HepG2 (cell line): Measurements from ENCODE around the gene SCMH1. TPM values are rescaled to one million over a fixed set of nuclear protein-coding genes. Genes with fewer than 3 reads are reported as not detected.
A peak's percentile ranks its signal among the peaks of the same experiment; 100 is the strongest.

Experiments
- ATAC-seq: fragments of 200-7000 bp; cut with Tn5 transposase; 3 replicates; pipeline ENCODE4 v1.9.1; 2020; ENCODE audit warnings: mild to moderate bottlenecking, moderate library complexity
- BruUV-seq: library from RNA; stranded (reverse); fragments of 400-500 nt; replicated peaks from 2 replicates; lab custom pipeline; 2021; lab: Mats Ljungman, UMichigan
- CTCF ChIA-PET: fragments of 300-600 bp; formaldehyde crosslinking; extraction: SDS; loops from one replicate; lab custom pipeline; 2021; ENCODE audit warnings: low total read pairs, inconsistent platforms, low intra/inter-chr PET ratio; lab: Yijun Ruan, JAX
- POLR2A ChIA-PET: fragments of 350-600 bp; sonication (Branson Sonifier 250); formaldehyde crosslinking; loops from one replicate; lab custom pipeline; 2020; ENCODE audit warnings: antibody characterized with exemption, inconsistent platforms; lab: Yijun Ruan, JAX
- DNase-seq: peaks from one replicate; pipeline ENCODE4 v3.0.0-alpha.2; 2015; ENCODE audit warnings: low spot score
- FAIRE-seq: peaks from 3 replicates; lab custom pipeline; 2011; peaks lifted over from hg19 to GRCh38; lab: Jason Lieb, UNC
- H2AFZ ChIP-seq: one replicate; pipeline ENCODE4 v1.6.1; 2011; ENCODE audit warnings: low read length, inconsistent platforms
- H3K27ac ChIP-seq: fragments of 300-600 bp; 3 replicates; pipeline ENCODE4 v1.8.0; 2011; ENCODE audit warnings: mixed run types, mild to moderate bottlenecking, mixed read lengths, low read length, inconsistent platforms; ENCODE audit not compliant: insufficient read depth; ENCODE audit errors: extremely low read length
- H3K27me3 ChIP-seq, 2 experiments: fragments of 200-600 bp in 1 of 2; 2 replicates in 1 of 2; 3 replicates in 1 of 2; pipeline versions ENCODE4 v1.6.0 to v1.8.0; 2011; ENCODE audit warnings: low read length in 2 of 2, mild to moderate bottlenecking in 2 of 2, moderate library complexity in 2 of 2, inconsistent platforms in 1 of 2; ENCODE audit not compliant: insufficient read depth in 2 of 2, control insufficient read depth in 1 of 2
- H3K36me3 ChIP-seq, 2 experiments: fragments of 200-600 bp in 1 of 2; replicated peaks in 1 of 2; 2 replicates in 1 of 2; 3 replicates in 1 of 2; pipeline versions ENCODE4 v1.5.1 to v1.8.0; 2011; ENCODE audit warnings: low read length in 2 of 2, inconsistent platforms in 1 of 2; ENCODE audit not compliant: insufficient read depth in 2 of 2, control insufficient read depth in 1 of 2
- H3K4me1 ChIP-seq: 2 replicates; pipeline ENCODE4 v1.5.1; 2012; ENCODE audit warnings: low read length, inconsistent platforms; ENCODE audit not compliant: insufficient read depth
- H3K4me2 ChIP-seq: 2 replicates; pipeline ENCODE4 v1.6.0; 2011; ENCODE audit warnings: low read depth, low read length, inconsistent platforms
- H3K4me3 ChIP-seq, 3 experiments: fragments of 200-600 bp in 1 of 3; sonication (generic), shearing (Covaris generic) in 1 of 3; replicated peaks in 1 of 3; 2 replicates each; pipeline ENCODE4 v1.5.1; 2011 to 2016; ENCODE audit warnings: low read length in 3 of 3, inconsistent platforms in 2 of 3, low read depth in 2 of 3, mild to moderate bottlenecking in 2 of 3, control low read depth in 1 of 3, mixed read lengths in 1 of 3; ENCODE audit not compliant: insufficient read depth in 1 of 3
- H3K79me2 ChIP-seq: one replicate; pipeline ENCODE4 v1.6.1; 2011; ENCODE audit warnings: low read length, inconsistent platforms; ENCODE audit not compliant: insufficient read depth
- H3K9ac ChIP-seq: 2 replicates; pipeline ENCODE4 v1.6.0; 2011; ENCODE audit warnings: mild to moderate bottlenecking, low read depth, low read length, inconsistent platforms; ENCODE audit not compliant: insufficient read depth
- H3K9me3 ChIP-seq: 2 replicates; pipeline ENCODE4 v1.5.1; 2012; ENCODE audit warnings: mild to moderate bottlenecking, low read length
- H4K20me1 ChIP-seq: 2 replicates; pipeline ENCODE4 v1.6.0; 2011; ENCODE audit warnings: inconsistent platforms, mild to moderate bottlenecking, low read length, moderate library complexity; ENCODE audit not compliant: insufficient read depth
- ATF1 ChIP-seq: IDR thresholded peaks from 2 replicates; pipeline ENCODE4 v1.6.1; 2016; ENCODE audit warnings: mild to moderate bottlenecking, control low read depth
- DNMT3B ChIP-seq: conservative IDR thresholded peaks from 2 replicates; pipeline ENCODE4 v1.6.1; 2016; ENCODE audit warnings: missing biosample characterization, control low read depth
- FOXJ3 ChIP-seq: sonication (generic); formaldehyde crosslinking; IDR thresholded peaks from 2 replicates; pipeline ENCODE4 v1.4.0; 2020; ENCODE audit warnings: missing genetic modification reagents, mild to moderate bottlenecking, borderline replicate concordance
- HDAC1 ChIP-seq: sonication (generic); formaldehyde crosslinking; IDR thresholded peaks from 2 replicates; pipeline ENCODE4 v1.5.1; 2020; ENCODE audit warnings: mild to moderate bottlenecking, missing genetic modification reagents
- HNRNPUL1 ChIP-seq: fragments of 200-400 bp; formaldehyde crosslinking; IDR thresholded peaks from 2 replicates; pipeline ENCODE4 v1.6.1; 2017; ENCODE audit warnings: low read depth, mild to moderate bottlenecking, low read length, moderate library complexity
- NCOA1 ChIP-seq: sonication (generic); formaldehyde crosslinking; IDR thresholded peaks from 2 replicates; pipeline ENCODE4 v1.9.0; 2021; ENCODE audit warnings: missing genetic modification reagents
- RNF2 ChIP-seq: fragments of 450-650 bp; conservative IDR thresholded peaks from 2 replicates; pipeline ENCODE4 v1.6.1; 2016; ENCODE audit warnings: low read depth
- SAP130 ChIP-seq: IDR thresholded peaks from 2 replicates; pipeline ENCODE4 v1.6.1; 2016; ENCODE audit warnings: low read depth
- SIX1 ChIP-seq: sonication (generic); formaldehyde crosslinking; IDR thresholded peaks from 2 replicates; pipeline ENCODE4 v1.4.0; 2020; ENCODE audit warnings: missing genetic modification reagents, borderline replicate concordance
- SKIL ChIP-seq: sonication (generic); formaldehyde crosslinking; IDR thresholded peaks from 2 replicates; pipeline ENCODE4 v1.8.0; 2022; ENCODE audit warnings: missing genetic modification reagents, mild to moderate bottlenecking, moderate library complexity, borderline replicate concordance
- STAG1 ChIP-seq: sonication (generic); formaldehyde crosslinking; IDR thresholded peaks from 2 replicates; pipeline ENCODE4 v1.4.0; 2020; ENCODE audit warnings: missing genetic modification reagents
- THAP7 ChIP-seq: sonication (generic); formaldehyde crosslinking; IDR thresholded peaks from 2 replicates; pipeline ENCODE4 v1.8.1; 2023; ENCODE audit warnings: mild to moderate bottlenecking, missing genetic modification reagents
- ZFAT ChIP-seq: sonication (generic); formaldehyde crosslinking; conservative IDR thresholded peaks from 2 replicates; pipeline ENCODE4 v1.8.1; 2023; ENCODE audit warnings: missing genetic modification reagents, inconsistent platforms
- ZFY ChIP-seq: sonication (generic); formaldehyde crosslinking; IDR thresholded peaks from 2 replicates; pipeline ENCODE4 v1.4.0; 2020; ENCODE audit warnings: missing genetic modification reagents
- ZNF136 ChIP-seq: sonication (generic); formaldehyde crosslinking; IDR thresholded peaks from 2 replicates; pipeline ENCODE4 v1.8.1; 2022; ENCODE audit warnings: low read depth, mild to moderate bottlenecking, moderate library complexity, missing genetic modification reagents
- ZNF362 ChIP-seq: sonication (generic); formaldehyde crosslinking; IDR thresholded peaks from 2 replicates; pipeline ENCODE4 v1.4.0; 2020; ENCODE audit warnings: missing genetic modification reagents, mild to moderate bottlenecking, borderline replicate concordance
- ZNF773 ChIP-seq: sonication (generic); formaldehyde crosslinking; IDR thresholded peaks from 2 replicates; pipeline ENCODE4 v1.4.0; 2020; ENCODE audit warnings: missing genetic modification reagents, borderline replicate concordance
- ZNF841 ChIP-seq: sonication (generic); formaldehyde crosslinking; IDR thresholded peaks from 2 replicates; pipeline ENCODE4 v1.8.1; 2023; ENCODE audit warnings: missing genetic modification reagents, borderline replicate concordance
- WGBS: methylation state at CpG from one replicate; pipeline ENCODE4 v1.1.6; 2017; ENCODE audit warnings: low lambda C conversion rate; 5-methylcytosine and 5-hydroxymethylcytosine counted together
- in situ Hi-C: cut with HindIII; loops from 2 replicates; pipeline ENCODE4 v1.10.0; 2017; ENCODE audit warnings: low pct_unique_long_range_greater_than_20kb; ENCODE audit not compliant: extremely low pct_ligation_motif_present
- intact Hi-C: fragments of 100-400 bp; cut with micrococcal nuclease; formaldehyde crosslinking; loops from one replicate; pipeline ENCODE4 v1.10.0; 2022; ENCODE audit not compliant: unreplicated experiment
- polyA plus RNA-seq, 8 experiments: library from polyadenylated mRNA; depleted of rRNA in 3 of 8; stranded (reverse) in 7 of 8; unstranded in 1 of 8; fragments of >200 nt; fragmentation: Illumina TruSeq in 4 of 8; extraction: Trizol in 4 of 8; gene quantifications; 2 replicates each; pipeline versions ENCODE4 v1.2.1 to v1.2.3, GENCODE V29; 2011 to 2016; ENCODE audit warnings: low read depth in 4 of 8, missing spikeins in 1 of 8, mixed read lengths in 1 of 8; ENCODE audit not compliant: insufficient read depth in 1 of 8
- total RNA-seq, 5 experiments: library from RNA; depleted of rRNA; stranded (reverse); fragments of >200 nt; fragmentation: Illumina TruSeq; extraction: Trizol; gene quantifications; 2 replicates each; pipeline ENCODE4 v1.2.3, GENCODE V29; 2016; ENCODE audit warnings: low read depth in 1 of 5
- TF ChIP-seq, protein P1 (sequence below): sonication (generic); formaldehyde crosslinking; IDR thresholded peaks from 2 replicates; pipeline ENCODE4 v1.4.0; 2020; ENCODE audit warnings: missing genetic modification reagents, low read depth, mild to moderate bottlenecking, borderline replicate concordance
- TF ChIP-seq, protein P2 (sequence below): sonication (generic); formaldehyde crosslinking; IDR thresholded peaks from 2 replicates; pipeline ENCODE4 v1.4.0; 2020; ENCODE audit warnings: missing genetic modification reagents

The SCMH1 gene
- total and polyA plus RNA-seq, 2 of the 13 experiments (the other 11 are each of a cell fraction or from before 2014, with no cell fraction given) = 41.8 to 52.6 TPM

GRCh38 chr1:41003640-41004220, 238.4 kb downstream of the SCMH1 start:
- in situ Hi-C loops (no loop called here), intact Hi-C loops (loop anchor here (1.0 kb wide), 2 partner anchors 51 to 155 kb away; no protein-coding TSS in a partner anchor)
- Histone ChIP-seq H2AFZ (no peak overlapping the region), H3K4me2 (no peak overlapping the region), H3K36me3 (peaks cover 37 to 92% of the 10 kb centered on the region in 2 experiments), H3K9me3 (no peaks in the 10 kb centered on the region), H3K27me3 (no peaks in the 10 kb centered on the region), H3K4me3 (no peak overlapping the region), H3K4me1 (peaks cover 7% of the 10 kb centered on the region; the same call in 1 of the 2 replicates), H3K79me2 (no peaks in the 10 kb centered on the region), H3K27ac (no peak overlapping the region), H3K9ac (no peak overlapping the region), H4K20me1 (no peaks in the 10 kb centered on the region)
- peak; percentile 87 for DNase-seq
- no TSS peak for BruUV-seq
- FAIRE-seq = peak; percentile 86
- WGBS = 85% methylated on average over 8 of the region's 11 CpGs
- ChIA-PET CTCF (interaction anchor here (1.2 kb wide), 1 partner anchor 155 kb away, joined by 3 read pairs; no protein-coding TSS in a partner anchor), POLR2A (interaction anchor here (0.9 to 1.2 kb wide), 2 partner anchors 24 to 142 kb away, joined by 3 to 4 read pairs; partner anchors contain the start of genes CITED4 and CTPS1)
- ATAC-seq = peak; percentile 97
- TF ChIP-seq NCOA1 (CRISPR knock-in tag) (no peak), DNMT3B (no peak), RNF2 (no peak), ZNF841 (no peak), SAP130 (CRISPR knock-in tag) (peak; percentile 87), ZFY (CRISPR knock-in tag) (no peak), ZNF362 (CRISPR knock-in tag) (no peak), THAP7 (CRISPR knock-in tag) (no peak), ZFAT (CRISPR knock-in tag) (no peak), SIX1 (CRISPR knock-in tag) (no peak), STAG1 (CRISPR knock-in tag) (peak; percentile 69), HDAC1 (no peak), FOXJ3 (CRISPR knock-in tag) (no peak), ZNF773 (no peak), HNRNPUL1 (no peak), SKIL (CRISPR knock-in tag) (no peak), ZNF136 (no peak), ATF1 (CRISPR knock-in tag) (no peak)
- TF ChIP-seq, protein P1, sequence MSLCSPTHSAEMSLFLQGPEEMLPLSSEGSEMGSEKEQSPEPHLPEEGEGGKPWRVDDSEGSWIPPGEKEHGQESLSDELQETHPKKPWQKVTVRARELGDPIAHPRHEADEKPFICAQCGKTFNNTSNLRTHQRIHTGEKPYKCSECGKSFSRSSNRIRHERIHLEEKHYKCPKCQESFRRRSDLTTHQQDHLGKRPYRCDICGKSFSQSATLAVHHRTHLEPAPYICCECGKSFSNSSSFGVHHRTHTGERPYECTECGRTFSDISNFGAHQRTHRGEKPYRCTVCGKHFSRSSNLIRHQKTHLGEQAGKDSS = no peak
- TF ChIP-seq, protein P2, sequence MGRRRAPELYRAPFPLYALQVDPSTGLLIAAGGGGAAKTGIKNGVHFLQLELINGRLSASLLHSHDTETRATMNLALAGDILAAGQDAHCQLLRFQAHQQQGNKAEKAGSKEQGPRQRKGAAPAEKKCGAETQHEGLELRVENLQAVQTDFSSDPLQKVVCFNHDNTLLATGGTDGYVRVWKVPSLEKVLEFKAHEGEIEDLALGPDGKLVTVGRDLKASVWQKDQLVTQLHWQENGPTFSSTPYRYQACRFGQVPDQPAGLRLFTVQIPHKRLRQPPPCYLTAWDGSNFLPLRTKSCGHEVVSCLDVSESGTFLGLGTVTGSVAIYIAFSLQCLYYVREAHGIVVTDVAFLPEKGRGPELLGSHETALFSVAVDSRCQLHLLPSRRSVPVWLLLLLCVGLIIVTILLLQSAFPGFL (CRISPR knock-in tag) = no peak
